BE2C (cell line): ENCODE measurements around the gene PCCA.
"Not testable (repeated sequence)": the region's sequence is repeated elsewhere in the genome, so short reads cannot be mapped to it uniquely, and the experiment has no call there.

ENCODE experiments used
- DNase-seq: peaks from one replicate; pipeline ENCODE4 v3.0.0-alpha.2; 2020
- H3K27me3 ChIP-seq: fragments of 250-450 bp; sonication (Bioruptor Pico); 2 replicates; pipeline ENCODE4 v1.5.1; 2020; ENCODE audit warnings: mild to moderate bottlenecking
- H3K36me3 ChIP-seq: fragments of 250-450 bp; sonication (Bioruptor Pico); 2 replicates; pipeline ENCODE4 v1.5.1; 2020; ENCODE audit warnings: mild to moderate bottlenecking
- H3K4me1 ChIP-seq: fragments of 250-450 bp; sonication (Bioruptor Pico); 2 replicates; pipeline ENCODE4 v1.5.1; 2020
- H3K4me3 ChIP-seq: 2 replicates; pipeline ENCODE4 v1.5.1; 2011; ENCODE audit warnings: low read depth, low read length
- H3K9me3 ChIP-seq: fragments of 250-450 bp; sonication (Bioruptor Pico); 2 replicates; pipeline ENCODE4 v1.5.1; 2020
- TF ChIP-seq, protein P1 (sequence below): IDR thresholded peaks from 2 replicates; pipeline ENCODE4 v1.5.1; 2012; ENCODE audit warnings: mild to moderate bottlenecking, low read depth, low read length

The PCCA gene

GRCh38 chr13:100365680-100366079, 276.8 kb downstream of the PCCA start:
- Histone ChIP-seq H3K9me3 (no peaks in the 10 kb centered on the region), H3K4me1 (no peaks in the 10 kb centered on the region), H3K27me3 (no peaks in the 10 kb centered on the region), H3K4me3 (no peak overlapping the region), H3K36me3 (no peaks in the 10 kb centered on the region)
- TF ChIP-seq, protein P1, sequence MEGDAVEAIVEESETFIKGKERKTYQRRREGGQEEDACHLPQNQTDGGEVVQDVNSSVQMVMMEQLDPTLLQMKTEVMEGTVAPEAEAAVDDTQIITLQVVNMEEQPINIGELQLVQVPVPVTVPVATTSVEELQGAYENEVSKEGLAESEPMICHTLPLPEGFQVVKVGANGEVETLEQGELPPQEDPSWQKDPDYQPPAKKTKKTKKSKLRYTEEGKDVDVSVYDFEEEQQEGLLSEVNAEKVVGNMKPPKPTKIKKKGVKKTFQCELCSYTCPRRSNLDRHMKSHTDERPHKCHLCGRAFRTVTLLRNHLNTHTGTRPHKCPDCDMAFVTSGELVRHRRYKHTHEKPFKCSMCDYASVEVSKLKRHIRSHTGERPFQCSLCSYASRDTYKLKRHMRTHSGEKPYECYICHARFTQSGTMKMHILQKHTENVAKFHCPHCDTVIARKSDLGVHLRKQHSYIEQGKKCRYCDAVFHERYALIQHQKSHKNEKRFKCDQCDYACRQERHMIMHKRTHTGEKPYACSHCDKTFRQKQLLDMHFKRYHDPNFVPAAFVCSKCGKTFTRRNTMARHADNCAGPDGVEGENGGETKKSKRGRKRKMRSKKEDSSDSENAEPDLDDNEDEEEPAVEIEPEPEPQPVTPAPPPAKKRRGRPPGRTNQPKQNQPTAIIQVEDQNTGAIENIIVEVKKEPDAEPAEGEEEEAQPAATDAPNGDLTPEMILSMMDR = no peak
- no peak for DNase-seq

DNA sequence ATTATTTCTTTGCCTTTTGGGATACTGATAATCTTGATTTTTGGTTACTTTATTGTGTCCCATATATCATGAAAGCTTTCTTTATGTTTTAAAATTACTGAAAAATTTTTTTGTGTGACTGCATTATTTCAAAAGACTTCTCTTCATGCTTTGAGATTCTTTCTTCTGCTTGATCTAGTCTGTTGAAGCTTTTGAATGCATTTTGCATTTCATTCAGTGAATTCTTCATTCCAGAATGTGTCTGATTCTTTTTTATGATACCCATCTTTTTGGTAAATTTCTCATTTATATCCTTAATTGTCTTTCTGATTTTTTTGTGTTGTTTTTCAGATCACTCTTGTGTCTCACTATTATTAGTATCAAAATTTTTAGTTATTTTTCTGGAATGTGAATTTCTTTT, 289.6 kb downstream of the PCCA start:
- no peak for DNase-seq
- no peak overlapping the region for H3K4me3 ChIP-seq
- no peaks in the 10 kb centered on the region for H3K4me1 ChIP-seq
- TF ChIP-seq, protein P1 = no peak
- no peaks in the 10 kb centered on the region for H3K36me3 ChIP-seq
- H3K9me3 ChIP-seq = no peaks in the 10 kb centered on the region
- H3K27me3 ChIP-seq = no peaks in the 10 kb centered on the region

DNA sequence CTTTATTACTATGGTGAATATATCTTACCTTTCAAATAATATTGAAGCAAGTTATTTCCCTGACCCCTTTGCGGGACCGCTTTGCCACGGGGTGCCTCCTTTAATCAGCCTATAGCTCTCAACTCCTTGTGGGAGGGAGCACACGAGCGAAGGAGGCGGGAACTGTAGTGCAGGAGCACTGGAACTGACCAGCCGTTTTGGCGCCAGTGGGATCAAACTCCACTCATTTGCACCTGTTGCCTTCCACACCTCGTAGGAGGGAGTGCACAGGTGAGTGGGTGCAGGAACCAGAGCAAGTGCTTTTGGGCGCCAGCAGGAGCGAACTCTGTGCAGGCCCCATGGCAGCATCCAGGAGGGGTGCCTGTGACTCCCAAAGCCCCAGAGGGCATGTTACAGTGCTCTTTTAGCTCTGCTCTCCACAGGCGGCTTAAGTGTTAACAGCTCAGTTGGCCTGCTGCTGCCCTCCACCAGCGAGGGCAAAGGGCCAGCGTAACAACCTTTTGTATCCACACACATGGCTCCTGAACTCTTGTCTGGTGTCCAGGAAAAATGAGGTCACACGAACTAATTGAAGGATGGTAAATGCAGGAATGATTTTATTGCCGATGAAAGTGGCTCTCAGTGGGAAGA, 292.8 kb downstream of the PCCA start:
- no peaks in the 10 kb centered on the region for H3K36me3 ChIP-seq
- H3K9me3 ChIP-seq = no peaks in the 10 kb centered on the region
- no peak for DNase-seq
- no peaks in the 10 kb centered on the region for H3K27me3 ChIP-seq
- TF ChIP-seq, protein P1 = no peak
- H3K4me1 ChIP-seq = no peaks in the 10 kb centered on the region
- H3K4me3 ChIP-seq = no peak overlapping the region

GRCh38 chr13:100382785-100383184, 293.9 kb downstream of the PCCA start:
- H3K4me1 ChIP-seq = no peaks in the 10 kb centered on the region
- no peaks in the 10 kb centered on the region for H3K36me3 ChIP-seq
- H3K9me3 ChIP-seq = no peaks in the 10 kb centered on the region
- TF ChIP-seq, protein P1 = no peak
- no peaks in the 10 kb centered on the region for H3K27me3 ChIP-seq
- DNase-seq = no peak
- H3K4me3 ChIP-seq = no peak overlapping the region

DNA sequence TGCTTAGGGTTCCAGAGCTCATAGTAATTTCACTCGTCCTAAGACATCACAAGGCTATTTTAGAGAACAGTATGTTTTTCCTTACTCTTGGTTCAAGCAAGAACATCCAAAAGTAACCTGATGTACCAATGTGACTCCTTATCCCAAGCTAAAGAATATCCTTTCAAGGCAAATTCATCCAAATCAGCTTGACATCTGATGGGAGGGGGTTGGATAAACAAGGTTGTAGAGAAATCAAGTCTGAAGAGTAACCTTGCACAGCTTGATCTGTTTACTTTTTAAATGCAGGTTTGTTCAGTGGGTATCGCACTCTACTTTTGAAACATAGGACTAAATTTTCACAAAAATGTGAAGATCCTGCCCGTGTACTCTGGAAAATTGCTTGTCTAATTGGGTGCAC, 298.5 kb downstream of the PCCA start:
- TF ChIP-seq, protein P1 = no peak
- no peaks in the 10 kb centered on the region for H3K27me3 ChIP-seq
- H3K36me3 ChIP-seq = no peaks in the 10 kb centered on the region
- no peaks in the 10 kb centered on the region for H3K9me3 ChIP-seq
- no peaks in the 10 kb centered on the region for H3K4me1 ChIP-seq
- no peak for DNase-seq
- no peak overlapping the region for H3K4me3 ChIP-seq

DNA sequence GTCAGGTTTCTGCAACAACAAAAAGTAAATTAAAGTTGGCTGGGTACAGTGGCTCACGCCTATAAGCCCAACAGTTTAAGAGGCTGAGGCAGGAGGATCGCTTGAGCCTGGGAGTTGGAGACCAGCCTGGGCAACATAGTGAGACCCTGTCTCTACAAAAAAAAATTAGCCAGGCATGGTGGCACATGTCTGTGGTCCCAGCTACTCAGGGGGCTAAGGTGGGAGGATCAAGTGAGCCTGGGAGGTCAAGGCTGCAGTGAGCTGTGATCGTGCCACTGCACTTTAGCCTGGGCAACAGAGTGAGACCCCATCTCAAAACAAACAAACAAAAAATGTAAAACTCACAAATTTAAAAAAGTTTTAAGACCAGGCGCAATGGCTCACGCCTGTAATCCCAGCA, 299.3 kb downstream of the PCCA start:
- not testable (repeated sequence) for H3K4me3 ChIP-seq, H3K36me3 ChIP-seq, H3K4me1 ChIP-seq, H3K27me3 ChIP-seq, DNase-seq, H3K9me3 ChIP-seq

GRCh38 chr13:100388923-100389322, 300.0 kb downstream of the PCCA start:
- peaks cover 3% of the 10 kb centered on the region; the same call in 1 of the 2 replicates for H3K4me1 ChIP-seq
- TF ChIP-seq, protein P1 = no peak
- H3K27me3 ChIP-seq = no peaks in the 10 kb centered on the region
- H3K9me3 ChIP-seq = no peaks in the 10 kb centered on the region
- DNase-seq = no peak
- H3K36me3 ChIP-seq = no peaks in the 10 kb centered on the region
- H3K4me3 ChIP-seq = no peak overlapping the region
